Stimulated activated naive CD8-positive, alpha-beta T cell treated with anti-CD3 and anti-CD28 coated beads, Interleukin-15, amount 100 ng/mL, for 72 hours (primary cell): ENCODE results near the gene GRM5.

ENCODE experiments used
- ATAC-seq: fragments of 150-1000 bp; cut with Tn5 transposase; 2 replicates; pipeline ENCODE4 v1.10.0; 2021; ENCODE audit warnings: mild to moderate bottlenecking, moderate library complexity
- DNase-seq, 2 donors: peaks; one replicate each; pipeline ENCODE4 v3.0.0; 2021 to 2022
- H3K27ac Mint-ChIP-seq, 2 donors: one replicate each; pipeline ENCODE4 v1.8.0; 2022; ENCODE audit warnings: mild to moderate bottlenecking in 2 of 2, mixed read lengths in 2 of 2, moderate library complexity in 2 of 2
- H3K27me3 Mint-ChIP-seq: one replicate; pipeline ENCODE4 v1.8.0; 2022; ENCODE audit warnings: mixed read lengths
- H3K4me1 Mint-ChIP-seq: one replicate; pipeline ENCODE4 v1.8.0; 2022; ENCODE audit warnings: mild to moderate bottlenecking, mixed read lengths
- H3K4me3 Mint-ChIP-seq, 2 donors: one replicate each; pipeline ENCODE4 v1.8.0; 2022; ENCODE audit warnings: mild to moderate bottlenecking in 2 of 2, mixed read lengths in 2 of 2, moderate library complexity in 1 of 2
- H3K9me3 Mint-ChIP-seq, 2 donors: one replicate each; pipeline ENCODE4 v1.8.0; 2022; ENCODE audit warnings: mixed read lengths in 2 of 2

Gene GRM5

DNA sequence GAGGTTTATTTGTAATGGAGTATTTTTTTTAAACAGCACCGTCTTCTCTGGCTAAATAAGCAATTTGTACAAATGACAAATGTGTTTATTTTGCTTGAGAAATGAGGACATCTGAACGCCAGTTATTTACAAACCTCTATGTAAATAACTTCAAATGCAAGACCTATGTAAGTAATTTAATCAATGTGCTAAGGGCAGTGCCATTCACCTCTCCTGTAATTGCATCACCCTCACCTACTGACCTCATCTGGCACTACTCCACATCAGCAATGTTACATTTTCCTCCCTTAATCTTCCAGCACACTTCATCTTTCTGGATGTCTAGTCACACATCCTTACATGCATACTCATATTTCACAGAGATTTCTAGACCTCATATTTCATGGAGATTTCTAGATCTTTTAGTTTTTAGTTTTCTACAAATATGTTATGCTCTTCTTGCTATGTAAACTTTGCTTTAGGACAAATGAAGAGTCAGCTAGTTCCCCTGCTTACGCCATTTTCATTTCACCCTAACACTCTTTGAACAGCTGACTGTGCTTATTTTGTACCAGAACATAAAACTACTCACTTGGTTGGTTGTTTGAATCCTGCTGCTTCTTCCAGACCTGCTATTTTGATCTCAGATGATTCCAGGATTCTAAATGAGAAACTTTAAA lies 238.6 kb downstream of the GRM5 start:
- ATAC-seq = no peak
- peaks cover 4 to 27% of the 10 kb centered on the region in 2 donors for H3K9me3 Mint-ChIP-seq
- H3K4me3 Mint-ChIP-seq = no peak overlapping the region
- H3K4me1 Mint-ChIP-seq = no peaks in the 10 kb centered on the region
- no peak overlapping the region for H3K27ac Mint-ChIP-seq
- H3K27me3 Mint-ChIP-seq = no peaks in the 10 kb centered on the region
- DNase-seq = no peak

DNA sequence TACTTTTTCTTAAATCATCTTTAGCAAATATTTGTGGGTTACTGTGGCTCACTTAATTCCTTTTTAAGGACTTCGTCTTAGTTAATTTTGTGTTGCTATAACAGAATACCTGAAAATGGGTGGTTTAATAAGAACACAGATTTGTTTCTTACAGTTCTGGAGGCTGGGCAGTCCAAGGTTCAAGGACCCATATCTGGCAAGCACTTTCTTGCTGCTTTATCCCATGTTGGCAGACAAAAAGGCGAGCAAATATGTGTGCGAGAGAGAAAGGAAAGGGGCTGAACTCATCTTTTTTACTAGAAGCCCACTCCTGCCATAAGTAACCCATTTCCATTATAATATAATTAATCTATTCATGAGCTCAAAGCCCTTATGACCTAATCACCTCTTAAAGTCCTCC lies 246.2 kb downstream of the GRM5 start:
- no peak for DNase-seq
- no peak overlapping the region for H3K27ac Mint-ChIP-seq
- no peak overlapping the region for H3K4me3 Mint-ChIP-seq
- no peaks in the 10 kb centered on the region for H3K4me1 Mint-ChIP-seq
- ATAC-seq = no peak
- H3K9me3 Mint-ChIP-seq = no peaks in the 10 kb centered on the region
- H3K27me3 Mint-ChIP-seq = no peaks in the 10 kb centered on the region

DNA sequence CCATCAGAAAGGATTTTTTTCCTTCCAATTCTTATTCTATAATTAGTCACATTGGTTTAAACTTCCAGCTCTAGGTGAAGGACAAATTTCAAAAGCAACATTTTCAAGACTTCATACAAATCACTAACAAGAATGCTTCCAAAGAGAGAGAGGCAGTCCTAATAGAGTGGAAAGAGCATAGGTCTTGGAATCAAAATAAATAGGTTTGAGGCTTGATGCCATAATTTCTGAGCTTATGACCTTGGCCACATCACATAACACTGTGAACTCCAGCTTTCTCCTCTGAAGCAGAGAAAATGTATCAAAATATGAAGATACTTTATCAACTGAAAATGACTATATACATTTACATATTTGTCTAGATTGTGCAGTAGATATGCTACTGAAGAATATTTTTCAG lies 246.8 kb downstream of the GRM5 start:
- no peak for ATAC-seq
- H3K4me1 Mint-ChIP-seq = peaks cover 3% of the 10 kb centered on the region
- H3K9me3 Mint-ChIP-seq = no peaks in the 10 kb centered on the region
- H3K27ac Mint-ChIP-seq = no peak overlapping the region
- no peaks in the 10 kb centered on the region for H3K27me3 Mint-ChIP-seq
- no peak overlapping the region for H3K4me3 Mint-ChIP-seq
- DNase-seq = no peak

DNA sequence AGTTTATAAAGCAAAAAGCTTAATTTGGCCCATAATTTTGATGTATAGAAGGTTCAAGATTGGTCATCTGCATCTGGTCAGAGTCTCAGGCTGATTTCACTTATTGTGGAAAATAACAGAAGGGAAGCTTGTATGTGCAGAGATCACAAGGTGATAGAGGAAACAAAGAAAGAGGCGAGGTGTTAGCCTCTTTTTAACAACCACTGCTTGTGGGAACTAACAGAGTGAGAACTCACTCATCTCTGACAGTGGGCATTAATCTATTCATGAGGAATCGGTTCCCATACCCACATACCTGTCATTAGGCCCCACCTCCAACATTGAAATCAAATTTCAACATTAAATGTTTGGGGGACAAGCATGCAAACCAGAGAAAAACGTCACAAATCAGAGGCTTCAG lies 250.3 kb downstream of the GRM5 start:
- Mint-ChIP-seq H3K4me3 (no peak overlapping the region), H3K4me1 (peaks cover 17% of the 10 kb centered on the region), H3K9me3 (no peaks in the 10 kb centered on the region), H3K27ac (no peak overlapping the region), H3K27me3 (no peaks in the 10 kb centered on the region)
- DNase-seq (no peak), ATAC-seq (no peak)

DNA sequence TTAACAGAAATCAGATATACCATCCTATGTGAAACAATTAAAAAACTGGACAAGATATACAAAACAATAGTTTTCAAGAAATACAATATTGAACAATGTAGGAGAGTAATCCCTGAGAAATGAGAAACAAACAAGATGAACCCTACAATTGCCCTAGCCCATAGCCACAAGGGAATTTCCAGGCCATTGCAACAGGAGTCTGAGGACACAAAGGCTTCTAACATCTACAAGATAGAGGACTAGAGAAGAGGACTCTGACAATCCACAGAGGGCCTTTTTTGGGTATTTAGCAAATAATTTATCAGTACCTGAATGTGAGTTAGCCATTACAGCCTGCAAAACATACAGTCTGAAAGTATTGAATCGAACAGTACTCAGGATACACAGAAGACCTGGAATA lies 251.7 kb downstream of the GRM5 start:
- H3K9me3 Mint-ChIP-seq = no peaks in the 10 kb centered on the region
- no peak for ATAC-seq

DNA sequence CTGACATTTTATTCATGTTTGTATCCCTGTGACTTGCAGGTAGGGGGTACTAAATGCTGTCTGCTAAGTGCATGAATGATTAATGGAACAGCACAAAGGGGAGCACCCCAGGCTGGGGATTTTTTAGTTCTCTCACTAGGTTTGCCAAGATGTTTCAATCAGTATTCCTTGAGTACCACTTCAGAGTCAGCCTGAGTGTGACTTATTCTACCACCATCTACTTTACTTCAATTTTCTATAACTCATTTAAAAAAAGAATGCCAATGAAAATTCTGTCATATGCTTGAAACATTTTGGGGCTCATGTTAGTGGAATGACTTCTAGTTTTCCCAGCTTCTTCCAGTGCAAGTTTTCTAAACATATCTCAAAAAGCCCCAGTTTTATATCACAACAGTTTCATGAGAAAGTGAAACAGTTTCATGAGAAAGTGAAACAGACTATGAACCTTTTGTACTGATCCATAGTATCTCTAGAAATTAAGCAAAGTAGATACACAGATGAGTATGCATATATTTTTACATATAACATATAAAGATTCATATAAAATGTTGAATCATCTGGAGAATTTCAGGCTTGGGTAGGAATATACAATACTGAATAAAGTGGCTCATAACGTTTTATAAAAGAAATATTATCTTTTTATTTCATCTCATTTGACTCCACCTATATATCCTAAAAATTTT lies 252.4 kb downstream of the GRM5 start:
- Mint-ChIP-seq H3K4me1 (peaks cover 17% of the 10 kb centered on the region), H3K27ac (no peak overlapping the region), H3K27me3 (no peaks in the 10 kb centered on the region), H3K9me3 (no peaks in the 10 kb centered on the region), H3K4me3 (peak overlapping the region in 1 of 2 donors; percentile 18)
- peak; percentile 92 for ATAC-seq
- no peak for DNase-seq

More for the DNA sequence above, 251.7 kb downstream of the GRM5 start:
- H3K27me3 Mint-ChIP-seq = no peaks in the 10 kb centered on the region
- H3K4me3 Mint-ChIP-seq = no peak overlapping the region
- peaks cover 17% of the 10 kb centered on the region for H3K4me1 Mint-ChIP-seq
- H3K27ac Mint-ChIP-seq = no peak overlapping the region
- DNase-seq = no peak

DNA sequence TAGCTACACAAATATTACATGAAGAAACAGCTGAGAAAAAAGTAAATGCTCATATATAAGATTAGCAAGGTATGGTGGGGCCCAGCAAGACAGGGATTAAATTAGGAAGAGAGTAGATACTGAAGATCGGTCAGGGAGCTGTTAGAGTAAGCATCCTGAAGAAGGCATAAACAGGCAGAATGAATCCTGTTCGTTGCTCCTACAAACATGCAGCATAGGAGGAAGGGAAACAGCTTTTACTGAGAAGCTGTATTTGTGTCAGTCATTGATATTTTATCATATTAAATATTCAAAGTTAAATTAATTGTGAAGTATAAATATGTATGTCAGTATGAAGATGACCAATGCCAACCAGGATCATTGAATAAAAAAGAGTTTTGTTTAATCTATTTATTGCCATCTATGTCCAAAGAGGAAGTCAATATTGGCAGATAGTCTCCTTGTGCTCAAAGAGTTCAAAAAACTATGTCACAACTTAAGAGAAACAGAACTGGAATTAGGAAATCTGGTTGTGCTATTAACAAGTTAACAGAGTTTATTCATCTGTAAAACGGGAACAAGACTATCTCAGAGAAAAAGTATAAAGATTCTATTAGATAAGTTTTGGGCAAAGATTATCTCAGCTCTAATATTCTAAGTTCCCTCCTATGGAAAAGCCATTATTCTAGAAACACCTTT lies 255.2 kb downstream of the GRM5 start:
- DNase-seq (no peak), ATAC-seq (no peak)
- Mint-ChIP-seq H3K27me3 (no peaks in the 10 kb centered on the region), H3K9me3 (no peaks in the 10 kb centered on the region), H3K4me3 (no peak overlapping the region), H3K27ac (no peak overlapping the region), H3K4me1 (peaks cover 17% of the 10 kb centered on the region)

DNA sequence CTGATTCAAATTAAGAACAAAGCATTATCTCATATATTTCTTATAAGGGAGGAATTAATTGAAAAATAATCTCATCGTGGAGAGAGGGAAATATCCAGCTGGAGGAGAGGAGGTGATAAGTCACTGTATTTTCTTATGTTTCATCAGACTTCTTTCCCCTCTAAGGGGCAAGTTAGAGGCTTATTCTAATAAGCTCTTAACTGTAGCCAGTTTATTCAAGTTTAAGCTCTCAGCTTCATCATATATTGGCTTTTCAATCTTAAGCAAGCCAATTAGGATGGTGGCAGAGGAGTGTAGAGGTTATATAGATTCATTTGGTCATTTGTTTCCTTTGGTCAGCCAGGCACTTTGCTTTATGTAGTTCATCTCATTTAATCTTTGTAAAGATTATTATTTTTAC lies 256.7 kb downstream of the GRM5 start:
- no peaks in the 10 kb centered on the region for H3K9me3 Mint-ChIP-seq
- H3K4me1 Mint-ChIP-seq = peaks cover 15% of the 10 kb centered on the region
- no peak for DNase-seq
- no peak overlapping the region for H3K4me3 Mint-ChIP-seq
- no peak overlapping the region for H3K27ac Mint-ChIP-seq
- no peak for ATAC-seq
- no peaks in the 10 kb centered on the region for H3K27me3 Mint-ChIP-seq

DNA sequence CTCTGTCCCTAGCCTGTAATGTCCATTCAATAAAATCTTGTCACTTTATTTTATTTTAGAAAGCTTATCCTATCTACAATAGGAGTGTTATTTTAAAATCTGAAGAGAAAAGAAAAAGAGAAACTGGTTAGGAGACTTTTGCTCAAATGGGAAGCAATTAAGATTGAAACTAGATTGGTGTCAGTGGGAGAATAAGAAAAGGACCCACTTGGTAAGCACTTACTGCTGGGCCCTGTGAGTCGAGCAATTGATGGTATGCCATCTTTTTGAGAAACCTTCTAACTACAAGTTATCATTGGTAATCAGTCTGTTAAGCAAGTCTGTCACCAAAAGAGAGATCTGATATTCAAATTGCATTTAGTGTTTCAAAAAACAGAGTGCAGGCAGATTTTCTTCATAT lies 258.4 kb downstream of the GRM5 start:
- Mint-ChIP-seq H3K27ac (no peak overlapping the region), H3K27me3 (no peaks in the 10 kb centered on the region), H3K4me3 (no peak overlapping the region), H3K9me3 (no peaks in the 10 kb centered on the region), H3K4me1 (peaks cover under 1% of the 10 kb centered on the region)
- ATAC-seq (no peak), DNase-seq (no peak)

DNA sequence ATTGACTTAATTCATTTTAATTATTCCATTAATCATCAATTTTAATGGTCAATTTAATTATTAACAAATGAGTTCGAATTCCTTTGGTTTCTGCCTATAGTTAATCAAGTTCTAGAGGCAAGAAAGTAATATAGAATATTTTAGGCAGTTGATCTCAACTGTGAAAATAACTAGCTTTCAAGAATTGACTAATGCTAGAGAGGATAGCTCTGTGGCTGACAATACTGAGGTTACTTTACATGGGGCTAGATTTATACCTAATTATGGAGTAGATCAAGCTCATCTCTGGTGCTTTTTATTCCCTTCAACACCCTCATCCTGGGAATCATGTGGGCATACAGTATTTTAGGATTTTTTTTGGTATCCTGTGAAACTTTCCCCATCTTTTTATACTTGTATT lies 259.4 kb downstream of the GRM5 start:
- peaks cover 10% of the 10 kb centered on the region for H3K4me1 Mint-ChIP-seq
- H3K4me3 Mint-ChIP-seq = no peak overlapping the region
- no peak overlapping the region for H3K27ac Mint-ChIP-seq
- DNase-seq (no peak), ATAC-seq (no peak)
- no peaks in the 10 kb centered on the region for H3K27me3 Mint-ChIP-seq
- H3K9me3 Mint-ChIP-seq = no peaks in the 10 kb centered on the region

DNA sequence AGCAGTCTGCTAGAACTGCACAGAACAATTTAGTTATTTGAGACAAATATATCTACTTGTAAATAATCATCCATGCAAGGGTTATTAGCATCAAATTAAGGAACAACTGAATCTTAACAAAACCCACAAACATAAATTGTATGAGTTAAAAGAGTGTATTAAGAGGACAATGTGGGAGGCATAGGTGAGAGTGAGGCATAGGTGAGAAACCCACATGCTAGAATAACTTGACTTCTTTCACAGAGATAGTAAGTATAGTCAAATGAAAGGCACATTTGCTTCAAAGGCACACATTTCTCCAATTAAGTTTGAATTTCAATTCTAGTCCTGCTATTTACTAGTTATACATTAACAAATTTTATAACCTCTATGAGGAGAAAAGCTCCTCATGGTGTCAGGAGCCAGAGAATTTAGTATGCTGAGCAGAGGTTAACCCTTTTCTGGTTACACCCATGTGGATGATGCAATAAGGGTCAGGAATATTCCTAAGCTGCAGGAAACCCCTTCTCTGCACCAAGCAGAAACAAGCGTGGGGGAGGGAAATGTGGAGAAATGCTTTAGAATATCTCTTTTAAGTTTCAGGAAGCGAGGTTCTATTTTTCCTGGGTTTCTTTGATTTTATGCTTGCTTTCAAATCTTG lies 264.2 kb downstream of the GRM5 start:
- Mint-ChIP-seq H3K27me3 (no peaks in the 10 kb centered on the region), H3K4me3 (no peak overlapping the region)
- ATAC-seq = no peak

DNA sequence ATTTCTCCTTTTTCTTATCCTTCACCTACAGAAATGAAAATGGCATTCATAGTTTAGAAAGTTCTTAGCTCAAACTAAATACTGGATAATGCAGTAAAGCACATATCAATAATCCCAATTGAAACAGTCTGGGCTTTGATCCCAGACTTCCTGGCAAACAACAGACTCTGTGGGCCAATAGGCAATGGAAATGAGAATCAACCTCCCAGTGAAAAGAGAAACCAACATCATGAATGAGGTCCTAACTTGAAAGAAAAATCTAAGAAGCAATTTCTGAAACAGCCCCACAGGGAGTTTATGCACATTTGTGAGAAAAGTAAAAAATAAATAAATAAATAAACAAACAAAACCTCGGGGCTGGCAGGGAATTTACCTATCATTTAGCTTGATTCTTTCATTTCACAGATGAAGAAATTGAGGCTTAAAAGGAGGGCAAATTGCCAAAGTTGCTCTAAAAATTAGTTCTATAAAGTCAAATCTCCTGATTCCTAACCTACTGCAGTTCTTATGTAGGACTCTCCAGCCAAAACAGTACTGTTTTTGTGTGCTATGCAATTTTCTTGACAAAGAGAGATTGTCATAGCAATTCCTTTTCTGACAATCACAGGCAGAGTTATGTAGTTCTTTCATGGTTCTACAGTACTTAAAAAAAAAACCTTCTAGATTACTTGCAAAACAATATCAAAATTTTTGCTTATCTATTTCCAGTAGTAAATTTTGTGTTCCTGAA lies 265.8 kb downstream of the GRM5 start:
- DNase-seq = no peak
- no peaks in the 10 kb centered on the region for H3K27me3 Mint-ChIP-seq
- ATAC-seq = no peak
- H3K4me3 Mint-ChIP-seq = no peak overlapping the region
- H3K4me1 Mint-ChIP-seq = peaks cover 13% of the 10 kb centered on the region
- H3K27ac Mint-ChIP-seq = no peak overlapping the region
- H3K9me3 Mint-ChIP-seq = no peaks in the 10 kb centered on the region

More for the DNA sequence above, 264.2 kb downstream of the GRM5 start:
- Mint-ChIP-seq H3K4me1 (peaks cover 13% of the 10 kb centered on the region), H3K9me3 (no peaks in the 10 kb centered on the region), H3K27ac (no peak overlapping the region)
- DNase-seq = no peak

DNA sequence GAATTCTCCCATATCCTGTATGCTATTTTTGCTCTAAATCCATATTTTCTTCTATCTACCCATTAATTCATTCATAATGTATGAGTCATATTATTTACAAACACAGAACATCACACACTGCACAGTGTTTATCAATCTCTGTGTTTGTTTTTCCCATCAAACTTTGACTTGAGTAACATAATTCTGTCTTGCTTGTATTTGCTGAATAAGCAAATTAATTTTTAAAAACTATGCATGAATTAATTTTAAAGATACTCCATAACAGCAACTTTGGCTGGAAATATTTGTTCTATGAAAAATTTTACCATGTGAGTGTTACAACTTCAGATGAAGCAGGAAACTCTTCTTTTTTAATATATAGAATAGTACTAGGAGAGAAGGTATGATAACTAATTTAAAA lies 275.6 kb downstream of the GRM5 start:
- Mint-ChIP-seq H3K4me3 (no peak overlapping the region), H3K27ac (no peak overlapping the region), H3K27me3 (no peaks in the 10 kb centered on the region), H3K9me3 (no peaks in the 10 kb centered on the region), H3K4me1 (no peaks in the 10 kb centered on the region)
- ATAC-seq = no peak
- DNase-seq = no peak

DNA sequence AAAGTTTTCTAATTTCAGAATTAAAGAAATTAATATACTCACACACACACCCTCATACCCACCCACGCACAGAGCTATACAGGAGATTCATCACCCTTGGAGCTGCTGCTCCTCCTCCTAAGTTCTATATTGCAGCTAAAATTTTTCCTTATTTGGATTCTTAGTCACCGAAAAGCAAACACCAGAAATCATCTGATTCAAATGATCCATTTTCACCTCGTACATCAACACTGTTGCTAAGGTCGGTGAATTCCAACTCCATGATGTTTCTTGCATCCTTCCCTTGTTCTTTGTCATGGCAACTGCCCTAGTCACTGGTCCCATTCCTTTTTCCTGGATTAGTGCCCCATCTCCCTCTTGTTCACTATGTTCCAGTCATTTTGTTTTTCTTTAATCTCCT lies 286.2 kb downstream of the GRM5 start:
- ATAC-seq (no peak), DNase-seq (no peak)
- H3K27ac Mint-ChIP-seq = no peak overlapping the region
- no peaks in the 10 kb centered on the region for H3K4me1 Mint-ChIP-seq
- no peaks in the 10 kb centered on the region for H3K27me3 Mint-ChIP-seq
- H3K4me3 Mint-ChIP-seq = no peak overlapping the region
- peaks cover 17 to 20% of the 10 kb centered on the region in 2 donors for H3K9me3 Mint-ChIP-seq

DNA sequence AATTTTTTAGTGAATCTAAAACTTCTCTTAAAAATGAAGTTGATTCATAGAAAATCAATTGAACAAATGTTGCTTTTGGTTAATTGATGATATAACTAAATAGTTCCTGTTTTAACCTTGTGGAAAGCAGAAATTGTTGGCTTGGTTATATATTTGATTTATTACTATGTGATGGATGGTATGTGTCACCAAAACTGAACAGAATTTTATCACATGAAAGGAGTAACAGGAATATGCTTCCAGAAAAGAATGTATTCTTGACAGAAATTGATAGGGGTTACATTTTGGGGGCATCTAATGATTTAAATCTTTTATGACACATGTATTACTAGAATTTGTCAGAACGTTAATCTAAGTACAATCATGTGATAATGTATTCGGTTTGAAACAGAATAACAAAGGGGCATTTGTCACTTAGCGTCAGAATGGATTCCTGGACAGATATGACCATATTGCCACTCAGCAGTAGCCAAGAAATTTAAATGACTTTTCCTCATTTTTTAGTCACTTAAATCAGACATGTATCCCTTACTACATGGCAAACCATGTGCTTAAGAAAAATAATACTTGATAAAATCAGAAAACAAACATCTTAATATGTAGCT lies 295.2 kb downstream of the GRM5 start:
- no peak for DNase-seq

More for the DNA sequence above, 295.2 kb downstream of the GRM5 start:
- no peak overlapping the region for H3K4me3 Mint-ChIP-seq
- no peaks in the 10 kb centered on the region for H3K27me3 Mint-ChIP-seq
- ATAC-seq = no peak
- no peaks in the 10 kb centered on the region for H3K4me1 Mint-ChIP-seq
- H3K27ac Mint-ChIP-seq = no peak overlapping the region
- peaks cover 0 to 11% of the 10 kb centered on the region in 2 donors for H3K9me3 Mint-ChIP-seq
